AG04450 (cell line): ENCODE results near the gene GPR101. TPM values are rescaled to one million over a fixed set of nuclear protein-coding genes. Genes with fewer than 3 reads are reported as not detected.

Experiments used
- CTCF ChIA-PET: fragments of 300-600, 350-600 bp; formaldehyde crosslinking; extraction: SDS; loops from one replicate; lab custom pipeline; 2022; ENCODE audit warnings: antibody characterized with exemption, inconsistent platforms; lab: Charles Lee
- POLR2A ChIA-PET: fragments of 350-600 bp; formaldehyde crosslinking; extraction: SDS; loops from one replicate; lab custom pipeline; 2021; ENCODE audit warnings: antibody characterized with exemption, inconsistent platforms; lab: Yijun Ruan, JAX
- DNase-seq: peaks from one replicate; pipeline ENCODE4 v3.0.0-alpha.2; 2011; ENCODE audit warnings: low read depth, low spot score
- H3K27ac ChIP-seq: one replicate; pipeline ENCODE4 v1.5.1; 2012; ENCODE audit warnings: low read depth, low read length, control low read depth
- H3K27me3 ChIP-seq: one replicate; pipeline ENCODE4 v1.6.0; 2012; ENCODE audit warnings: low read length; ENCODE audit not compliant: control insufficient read depth, insufficient read depth
- H3K4me3 ChIP-seq: 2 replicates; pipeline ENCODE4 v1.5.1; 2011; ENCODE audit warnings: mild to moderate bottlenecking, low read depth, low read length, control low read depth
- H3K9me3 ChIP-seq: 2 replicates; pipeline ENCODE4 v1.5.1; 2012; ENCODE audit warnings: low read length; ENCODE audit not compliant: control insufficient read depth, insufficient read depth
- polyA plus RNA-seq: library from polyadenylated mRNA; depleted of rRNA; stranded (reverse); fragments of >200 nt; gene quantifications from 2 replicates; pipeline ENCODE4 v1.2.3, GENCODE V29; 2011
- TF ChIP-seq, protein P1 (sequence below): IDR thresholded peaks from 2 replicates; pipeline ENCODE4 v1.5.1; 2011; ENCODE audit warnings: low read depth, low read length, control low read depth, inconsistent platforms

GPR101 gene
- polyA plus RNA-seq, 1 experiment: not detected

- TF ChIP-seq, protein P1, sequence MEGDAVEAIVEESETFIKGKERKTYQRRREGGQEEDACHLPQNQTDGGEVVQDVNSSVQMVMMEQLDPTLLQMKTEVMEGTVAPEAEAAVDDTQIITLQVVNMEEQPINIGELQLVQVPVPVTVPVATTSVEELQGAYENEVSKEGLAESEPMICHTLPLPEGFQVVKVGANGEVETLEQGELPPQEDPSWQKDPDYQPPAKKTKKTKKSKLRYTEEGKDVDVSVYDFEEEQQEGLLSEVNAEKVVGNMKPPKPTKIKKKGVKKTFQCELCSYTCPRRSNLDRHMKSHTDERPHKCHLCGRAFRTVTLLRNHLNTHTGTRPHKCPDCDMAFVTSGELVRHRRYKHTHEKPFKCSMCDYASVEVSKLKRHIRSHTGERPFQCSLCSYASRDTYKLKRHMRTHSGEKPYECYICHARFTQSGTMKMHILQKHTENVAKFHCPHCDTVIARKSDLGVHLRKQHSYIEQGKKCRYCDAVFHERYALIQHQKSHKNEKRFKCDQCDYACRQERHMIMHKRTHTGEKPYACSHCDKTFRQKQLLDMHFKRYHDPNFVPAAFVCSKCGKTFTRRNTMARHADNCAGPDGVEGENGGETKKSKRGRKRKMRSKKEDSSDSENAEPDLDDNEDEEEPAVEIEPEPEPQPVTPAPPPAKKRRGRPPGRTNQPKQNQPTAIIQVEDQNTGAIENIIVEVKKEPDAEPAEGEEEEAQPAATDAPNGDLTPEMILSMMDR: no peak
- Histone ChIP-seq H3K27ac (no peak overlapping the region), H3K4me3 (no peak overlapping the region), H3K9me3 (no peaks in the 10 kb centered on the region), H3K27me3 (peaks cover 5% of the 10 kb centered on the region)
- no peak for DNase-seq
- ChIA-PET POLR2A (no interaction called here), CTCF (interaction anchor here (1.0 kb wide), 1 partner anchor 13 kb away, joined by 4 read pairs; no protein-coding TSS in a partner anchor)
These were observed 6.5 kb upstream of the GPR101 start for GRCh38 chrX:137040113-137040794.

GRCh38 chrX:137034508-137034872, 695 bp upstream of the GPR101 start:
- CTCF ChIA-PET: no interaction called here
- no peak for DNase-seq
- TF ChIP-seq, protein P1: no peak
- POLR2A ChIA-PET: no interaction called here
- no peak overlapping the region for H3K27ac ChIP-seq
- H3K27me3 ChIP-seq: peaks cover 30% of the 10 kb centered on the region
- no peaks in the 10 kb centered on the region for H3K9me3 ChIP-seq
- no peak overlapping the region for H3K4me3 ChIP-seq

- DNase-seq: no peak
- no peak overlapping the region for H3K27ac ChIP-seq
- TF ChIP-seq, protein P1: no peak
- no peaks in the 10 kb centered on the region for H3K9me3 ChIP-seq
- no peak overlapping the region for H3K4me3 ChIP-seq
- ChIA-PET POLR2A (no interaction called here), CTCF (no interaction called here)
- peaks cover 30% of the 10 kb centered on the region for H3K27me3 ChIP-seq
These were observed 688 bp downstream of the GPR101 start for GRCh38 chrX:137032841-137033773.

- Histone ChIP-seq H3K27ac (no peak overlapping the region), H3K4me3 (peak overlapping the region; percentile 48), H3K27me3 (peaks cover 30% of the 10 kb centered on the region), H3K9me3 (no peaks in the 10 kb centered on the region)
- ChIA-PET POLR2A (no interaction called here), CTCF (no interaction called here)
- TF ChIP-seq, protein P1: no peak
- no peak for DNase-seq
These were observed 1.5 kb downstream of the GPR101 start for GRCh38 chrX:137032341-137032694.
